NCI-H1417 treated with DMSO at 0.1 percent for 48 hours (cell line): ENCODE results near the gene BUB1B.

ENCODE experiments used
- DNase-seq: peaks from one replicate; lab custom pipeline; 2025; lab: John Stamatoyannopoulos, UW

The BUB1B gene

DNA sequence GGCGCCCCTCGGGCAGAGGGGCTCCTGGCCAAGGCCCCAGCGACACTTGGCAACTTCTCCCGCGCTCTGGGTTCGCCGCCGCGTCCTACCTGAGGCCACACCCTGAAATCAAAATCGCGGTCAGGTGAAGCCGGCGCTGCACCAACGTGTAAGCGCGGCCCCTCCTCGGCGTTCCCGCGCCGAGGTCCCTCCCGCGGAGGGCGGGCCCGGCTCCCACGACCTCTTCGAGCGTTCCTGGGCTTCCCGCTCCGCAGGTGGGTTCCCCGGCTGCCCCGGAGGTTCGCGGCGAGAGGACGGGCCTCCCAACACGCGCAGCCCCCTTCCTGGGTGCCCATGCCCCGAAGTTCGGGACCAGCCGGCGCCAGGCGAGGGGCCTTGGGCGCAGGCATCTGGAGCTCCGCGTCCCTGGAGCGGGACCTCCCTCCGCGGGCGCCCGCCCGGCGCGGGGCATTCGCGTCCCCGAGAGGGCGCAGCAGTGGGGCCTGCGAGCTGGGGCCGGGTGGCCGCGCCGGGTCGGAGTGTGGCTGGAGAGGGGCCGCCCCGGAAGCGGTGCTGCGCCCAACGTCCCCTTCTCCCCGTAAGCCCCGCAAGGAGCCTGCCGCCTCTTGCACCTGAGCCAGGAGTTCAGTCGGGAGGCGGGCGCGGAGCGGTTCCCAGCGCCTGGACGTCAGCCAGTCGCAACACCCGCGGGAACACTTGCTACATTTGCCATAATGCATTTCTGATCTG, 91.7 kb downstream of the BUB1B start:
- DNase-seq = no peak

DNA sequence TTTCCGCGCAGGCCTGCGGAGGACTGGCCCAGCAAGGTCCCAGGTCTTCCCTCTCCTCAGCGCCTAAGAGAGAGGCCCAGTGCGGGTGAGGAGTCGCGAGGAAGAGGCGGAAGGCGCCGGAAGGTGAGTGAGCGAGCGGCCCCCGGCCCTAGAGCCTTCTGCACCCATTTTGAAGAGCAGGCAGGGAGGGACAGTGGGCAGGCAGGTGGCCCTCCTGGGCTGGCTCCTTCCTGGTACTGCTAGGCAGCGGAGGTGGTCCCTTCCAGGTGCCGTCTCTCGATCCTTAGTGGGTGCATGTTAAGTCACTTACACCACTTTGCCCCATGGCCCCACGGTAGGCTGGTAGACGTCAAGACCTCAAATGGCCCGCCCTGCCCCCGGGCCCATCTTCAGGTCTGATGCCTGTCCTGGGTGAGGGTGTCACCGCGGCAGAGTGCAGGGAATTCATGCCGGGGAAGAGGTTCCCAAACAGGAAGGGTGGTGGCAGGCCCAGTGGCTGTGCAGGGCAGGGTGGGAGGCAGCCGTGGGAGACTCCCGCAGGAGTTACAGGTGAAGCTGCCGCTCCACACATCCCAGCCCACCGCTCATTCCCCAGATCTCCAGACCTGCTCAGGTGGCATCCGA, 92.4 kb downstream of the BUB1B start:
- DNase-seq = no peak

DNA sequence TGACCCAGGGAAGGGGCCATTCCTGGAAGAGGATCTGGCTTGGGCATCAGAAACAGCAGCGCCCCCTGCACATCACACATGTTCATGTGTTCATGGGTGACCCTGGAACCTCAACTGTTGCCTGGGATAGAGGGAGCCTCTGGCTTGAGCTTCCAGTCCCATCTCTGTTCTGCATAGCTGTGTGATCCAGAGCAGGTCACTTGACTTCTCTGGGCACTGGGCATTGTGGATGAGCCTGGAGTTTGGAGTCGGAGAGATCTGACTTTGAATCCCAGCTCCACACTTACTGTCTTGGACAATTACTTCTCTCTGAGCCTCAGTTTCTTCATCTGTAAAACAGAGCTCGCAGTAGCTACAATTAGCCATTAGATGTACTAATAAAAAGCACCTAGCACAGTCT, 93.6 kb downstream of the BUB1B start:
- DNase-seq = no peak

DNA sequence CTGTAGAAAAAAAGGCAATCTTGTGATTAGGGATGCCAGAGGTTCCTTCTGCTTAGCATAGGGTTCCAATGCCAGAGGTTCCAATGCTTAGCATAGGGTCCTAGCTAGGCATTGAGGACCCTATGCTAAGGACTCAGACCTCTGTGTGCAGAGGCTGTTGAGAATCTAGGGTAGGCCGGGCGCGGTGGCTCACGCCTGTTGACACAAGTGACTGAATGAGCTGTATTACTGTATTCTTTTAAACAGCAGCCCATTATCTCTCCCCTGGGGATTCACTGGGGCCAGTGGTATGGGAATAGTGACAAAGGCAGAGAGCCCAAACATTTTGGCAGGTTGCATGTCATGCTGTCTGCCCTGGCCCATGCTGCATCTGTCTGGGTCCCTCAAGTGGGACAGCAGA, 94.2 kb downstream of the BUB1B start:
- no peak for DNase-seq

DNA sequence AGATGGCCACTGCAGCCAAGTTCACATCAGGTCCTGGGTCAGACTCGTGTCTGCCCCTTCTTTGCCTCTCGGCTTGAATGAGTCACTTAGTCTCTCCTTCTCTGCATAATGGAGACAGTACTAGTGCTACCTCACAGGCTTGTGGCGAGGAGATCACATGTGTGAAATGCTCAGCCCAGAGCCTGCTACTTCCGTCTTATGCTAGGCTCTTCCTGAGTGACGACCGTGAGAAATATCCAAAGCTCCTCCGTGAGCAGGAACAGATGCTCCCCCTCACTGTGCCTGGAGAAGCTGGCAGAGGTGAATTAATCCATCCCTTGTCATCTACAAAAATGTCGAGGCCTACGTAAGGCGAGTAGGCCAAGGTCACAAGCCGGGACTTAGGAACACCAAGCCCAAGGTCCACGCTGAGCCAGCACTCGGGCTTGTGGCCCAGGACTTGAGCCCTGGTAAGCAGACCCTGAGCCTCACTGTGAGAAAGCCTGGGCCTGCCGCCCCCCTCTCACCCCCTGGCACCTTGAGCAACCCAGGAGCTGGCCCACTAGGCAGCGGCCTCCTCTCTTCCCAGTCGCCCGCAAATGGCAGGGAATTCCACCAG, 95.9 kb downstream of the BUB1B start:
- DNase-seq = no peak

DNA sequence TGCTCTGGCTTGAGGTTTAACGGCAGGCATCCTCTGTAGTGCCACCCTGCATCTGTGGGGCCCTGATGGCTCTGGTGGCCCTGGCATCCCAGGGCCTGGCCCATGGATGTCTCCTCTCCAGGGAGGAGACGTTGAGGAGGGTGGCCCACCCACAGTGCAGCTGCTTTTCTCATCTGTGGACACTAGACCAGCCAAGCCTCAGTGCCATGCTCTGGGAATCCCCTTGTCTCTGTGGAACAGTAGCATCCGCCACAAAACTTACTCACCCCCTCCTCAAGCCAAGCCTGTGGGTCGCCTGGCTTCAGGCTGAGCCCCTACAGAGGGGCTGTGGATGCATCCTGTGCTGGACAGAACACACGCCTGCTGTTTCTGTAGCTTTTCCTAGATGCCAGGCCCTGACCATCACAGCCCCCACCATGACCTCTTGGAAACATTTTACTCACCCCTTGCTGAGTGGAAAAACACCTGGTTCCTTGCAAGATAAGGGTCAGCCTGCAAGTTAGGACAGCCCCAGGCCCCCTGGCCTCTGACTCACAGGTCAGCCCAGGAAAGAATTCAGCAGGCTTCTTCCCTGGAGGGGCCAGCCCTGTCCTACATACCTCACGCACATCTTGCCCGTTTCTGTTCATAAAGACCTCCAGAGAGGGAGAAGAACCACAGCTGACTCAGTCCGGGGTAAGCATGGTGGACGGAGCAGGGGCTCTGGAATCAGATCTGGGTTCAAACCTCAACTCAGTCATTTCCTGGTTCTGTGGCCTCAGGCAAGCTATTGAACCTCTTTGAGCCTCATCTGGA, 97.0 kb downstream of the BUB1B start:
- DNase-seq = no peak

DNA sequence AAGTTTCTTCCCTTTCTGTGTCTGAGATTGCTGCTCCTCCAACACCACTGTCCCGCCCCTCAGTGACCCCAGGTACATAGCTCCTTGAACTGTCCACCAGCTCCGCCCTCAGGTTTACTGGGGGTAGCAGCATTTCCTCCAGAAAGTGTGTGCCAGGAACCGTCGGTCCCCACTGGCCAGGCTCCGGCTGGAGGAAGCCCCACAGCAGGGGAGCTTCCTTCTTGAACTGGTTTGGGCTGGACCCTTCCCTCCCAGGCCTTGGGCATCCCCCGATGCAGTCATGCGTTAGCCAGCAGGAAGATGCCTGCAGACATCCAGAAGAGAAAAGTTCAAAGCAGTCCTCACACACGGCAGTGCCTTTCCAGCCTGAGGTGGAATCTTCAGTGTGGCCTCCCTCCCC, 97.7 kb downstream of the BUB1B start:
- DNase-seq = no peak

DNA sequence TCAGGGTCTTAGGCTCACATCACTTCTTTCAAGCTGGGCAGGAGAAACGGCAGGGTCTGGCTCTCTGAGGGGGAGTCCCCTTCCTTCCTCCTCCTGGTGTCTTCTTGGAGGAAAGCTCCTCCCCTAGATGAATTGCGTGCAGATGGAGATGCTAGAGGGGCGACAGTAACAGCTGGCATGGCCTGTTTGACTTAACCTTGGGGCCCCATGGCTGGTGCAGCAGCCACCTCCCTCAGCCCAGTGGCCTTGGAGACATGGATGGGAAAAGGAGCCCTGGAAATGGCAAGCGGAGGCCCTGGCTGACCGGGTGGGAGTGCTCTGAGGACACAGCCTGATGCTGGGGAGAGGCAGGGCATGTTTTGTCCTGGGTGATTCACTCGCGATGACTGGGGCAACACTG, 98.2 kb downstream of the BUB1B start:
- no peak for DNase-seq

DNA sequence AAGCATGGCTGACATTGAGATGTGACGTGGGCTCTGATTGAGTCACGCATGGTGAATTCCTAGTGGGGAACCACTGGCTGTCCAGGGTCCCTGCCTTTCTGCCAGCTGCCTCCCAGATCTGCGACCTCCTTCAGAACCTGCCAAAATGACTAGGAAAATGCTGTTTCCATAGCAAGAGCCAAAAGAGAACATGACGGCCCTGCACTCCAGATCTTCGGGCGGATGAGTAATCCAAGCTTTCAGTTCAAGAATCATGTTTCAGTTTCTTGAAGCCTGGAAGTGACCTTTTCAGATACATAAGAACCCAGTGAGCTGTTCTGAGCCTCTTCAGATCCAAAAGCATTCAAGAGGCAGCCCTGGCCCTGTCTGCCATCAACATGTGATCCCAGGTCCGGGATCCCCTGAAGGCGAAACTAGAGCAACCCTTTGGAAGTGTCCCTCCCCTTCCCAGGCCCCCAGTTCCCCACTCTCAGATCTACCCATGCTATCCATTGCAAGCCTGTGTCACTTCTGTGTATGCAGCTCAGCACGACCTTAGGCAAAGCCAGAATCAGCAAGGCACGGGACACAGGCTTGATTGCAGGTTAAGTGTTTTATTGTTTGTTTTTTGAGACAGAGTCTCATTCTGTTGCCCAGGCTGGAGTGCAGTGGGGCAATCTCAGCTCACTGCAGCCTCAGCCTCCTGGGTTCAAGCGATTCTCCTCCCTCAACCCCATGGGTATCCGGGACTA, 102.3 kb downstream of the BUB1B start:
- no peak for DNase-seq

DNA sequence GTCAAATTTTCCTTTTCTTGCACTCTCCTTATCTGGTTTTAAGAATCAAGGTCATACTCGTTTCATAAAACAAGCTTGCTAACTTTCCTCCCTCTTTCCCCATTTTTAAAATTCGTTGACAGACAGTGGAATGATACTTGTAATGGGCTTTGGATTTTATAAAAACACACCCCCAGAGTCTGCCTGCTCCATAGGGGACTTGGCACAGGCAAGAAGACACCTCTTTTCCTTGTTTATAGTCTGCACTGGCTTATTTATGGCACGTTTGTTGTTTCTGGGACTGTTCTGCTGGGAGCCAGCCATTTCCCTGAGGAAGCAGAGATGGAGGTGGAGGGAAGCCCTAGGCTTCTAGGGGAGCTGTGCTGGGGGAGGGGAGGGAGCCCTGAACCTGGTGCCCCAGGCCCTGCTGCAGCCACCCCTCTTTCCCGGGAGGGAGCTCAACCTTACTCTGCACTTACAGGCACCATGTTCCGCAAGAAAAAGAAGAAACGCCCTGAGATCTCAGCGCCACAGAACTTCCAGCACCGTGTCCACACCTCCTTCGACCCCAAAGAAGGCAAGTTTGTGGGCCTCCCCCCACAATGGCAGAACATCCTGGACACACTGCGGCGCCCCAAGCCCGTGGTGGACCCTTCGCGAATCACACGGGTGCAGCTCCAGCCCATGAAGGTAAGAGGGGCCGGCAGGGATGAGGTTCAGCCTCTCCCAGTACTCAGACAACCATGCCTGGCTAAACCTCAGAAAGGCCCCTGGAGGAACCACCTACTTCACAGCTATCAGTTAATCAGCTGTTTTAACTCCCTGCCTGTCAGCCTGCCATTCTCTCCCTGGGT, 103.7 kb downstream of the BUB1B start:
- DNase-seq = no peak

DNA sequence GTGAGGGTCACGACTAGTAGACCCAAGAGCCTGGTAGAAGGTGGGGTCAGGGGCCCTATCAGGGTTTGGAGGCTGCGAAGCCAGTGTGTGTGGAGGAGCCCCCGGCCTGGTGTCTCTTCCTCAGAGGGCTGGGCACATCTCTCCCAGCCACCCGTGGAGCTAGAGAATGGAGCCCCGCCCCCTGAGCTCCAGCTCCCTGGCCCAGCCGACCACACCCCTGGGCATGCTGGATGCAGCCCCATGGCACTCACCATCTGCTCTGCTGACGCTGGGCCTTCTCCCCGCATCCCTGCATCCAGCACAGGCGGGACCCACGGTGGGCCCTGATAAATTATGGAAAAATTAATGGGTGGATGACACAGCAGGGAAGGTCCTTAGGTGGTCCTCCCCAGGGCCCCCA, 104.5 kb downstream of the BUB1B start:
- DNase-seq = no peak

DNA sequence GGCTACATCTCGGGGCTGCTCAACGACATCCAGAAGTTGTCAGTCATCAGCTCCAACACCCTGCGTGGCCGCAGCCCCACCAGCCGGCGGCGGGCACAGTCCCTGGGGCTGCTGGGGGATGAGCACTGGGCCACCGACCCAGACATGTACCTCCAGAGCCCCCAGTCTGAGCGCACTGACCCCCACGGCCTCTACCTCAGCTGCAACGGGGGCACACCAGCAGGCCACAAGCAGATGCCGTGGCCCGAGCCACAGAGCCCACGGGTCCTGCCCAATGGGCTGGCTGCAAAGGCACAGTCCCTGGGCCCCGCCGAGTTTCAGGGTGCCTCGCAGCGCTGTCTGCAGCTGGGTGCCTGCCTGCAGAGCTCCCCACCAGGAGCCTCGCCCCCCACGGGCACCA, 105.0 kb downstream of the BUB1B start:
- no peak for DNase-seq

DNA sequence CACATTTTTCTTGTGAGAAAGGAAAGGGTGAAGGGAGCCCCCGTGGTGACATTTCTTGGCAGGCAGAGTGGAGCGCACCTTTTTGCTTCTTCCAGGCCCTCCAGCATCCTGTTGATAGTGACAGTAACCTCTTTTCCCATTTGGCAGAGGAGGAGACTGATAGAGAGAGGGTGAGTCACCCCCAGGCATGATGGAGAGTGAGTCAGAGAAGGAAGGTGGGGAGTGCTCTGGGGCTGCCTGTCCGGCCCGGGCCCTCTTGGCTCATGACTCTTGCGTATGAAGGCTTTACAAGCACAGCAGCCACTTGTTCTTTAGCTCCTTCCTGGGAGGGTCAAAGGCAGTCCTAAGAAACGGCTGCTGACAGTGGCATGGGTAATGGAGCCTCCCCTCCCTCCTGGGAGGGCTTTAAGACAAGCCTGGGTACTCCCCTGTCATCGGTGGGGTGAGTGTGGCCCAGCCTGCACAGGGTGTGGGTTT, 106.0 kb downstream of the BUB1B start:
- no peak for DNase-seq

DNA sequence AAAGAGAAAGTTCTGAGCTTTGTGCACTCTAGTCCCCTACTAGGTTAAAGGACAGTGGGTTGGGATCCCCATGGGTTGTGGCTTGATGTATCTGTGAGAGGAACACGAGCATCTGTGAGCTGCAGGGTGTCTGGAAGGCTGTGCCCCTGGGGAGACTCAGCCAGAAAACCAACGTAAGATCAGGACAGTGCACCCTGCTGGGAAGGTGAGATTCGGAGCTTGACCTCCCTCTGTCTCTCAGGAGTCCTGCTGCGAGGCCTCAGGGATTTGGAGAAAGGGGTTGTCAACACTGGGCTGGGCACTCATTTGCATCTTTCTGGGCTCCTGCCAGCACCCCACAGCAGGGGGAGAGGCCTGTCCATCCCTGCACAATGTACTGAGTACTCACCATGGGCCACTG, 106.8 kb downstream of the BUB1B start:
- DNase-seq = no peak

DNA sequence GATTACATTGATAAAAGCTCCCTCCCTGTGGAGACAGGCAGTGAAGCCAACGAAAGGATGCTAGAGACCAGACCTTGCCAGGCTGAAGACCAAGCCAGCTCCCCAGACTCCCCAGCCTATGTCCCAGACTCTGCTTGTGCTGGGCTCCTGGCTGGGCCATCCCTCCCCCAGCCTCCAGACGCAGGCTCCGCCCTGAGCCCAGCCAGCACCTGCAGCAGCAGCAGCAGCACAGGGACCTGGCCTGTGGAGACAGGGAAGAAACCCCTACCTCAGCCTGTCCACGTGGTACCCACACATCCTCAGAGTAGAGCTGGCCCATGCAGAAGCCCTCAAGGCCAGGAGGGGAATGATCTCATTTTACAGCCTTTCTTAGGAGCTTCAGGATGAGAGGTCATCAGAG, 108.7 kb downstream of the BUB1B start:
- DNase-seq = no peak

DNA sequence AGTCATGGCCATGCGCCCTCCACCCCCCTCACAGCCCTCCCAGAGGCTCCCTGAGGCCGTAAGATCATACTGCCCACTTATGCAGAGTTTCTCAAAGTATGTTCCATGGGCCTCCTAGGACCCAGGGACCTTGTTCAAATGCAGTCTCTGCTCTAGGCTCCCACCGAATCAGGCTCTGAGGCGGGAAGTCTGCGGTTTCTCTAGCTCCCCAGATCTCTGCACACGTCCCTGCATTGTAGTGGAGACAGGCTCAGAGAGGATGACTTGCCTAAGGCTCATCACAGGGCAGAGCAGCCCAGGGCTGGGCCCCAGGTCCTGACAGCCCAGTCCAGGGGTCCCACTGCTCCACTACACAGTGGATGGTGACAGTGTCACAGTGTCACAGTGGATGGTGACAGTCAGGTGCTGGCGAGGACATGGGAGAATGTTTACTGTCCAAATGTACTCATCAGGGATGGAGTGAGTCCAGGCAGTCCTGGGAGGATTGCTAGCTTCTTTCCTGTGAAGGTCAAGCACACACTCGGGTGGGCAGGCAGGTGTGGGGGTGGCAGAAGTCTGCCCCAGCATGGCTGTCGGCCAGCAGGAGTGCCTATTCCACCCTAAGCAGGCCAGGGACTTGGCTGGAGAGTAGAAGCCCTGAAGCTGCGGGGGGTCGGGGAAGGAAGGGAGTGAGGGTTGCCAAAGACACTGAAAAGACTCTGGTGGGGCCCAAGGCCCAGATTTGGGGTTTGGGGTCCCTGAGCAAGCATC, 109.6 kb downstream of the BUB1B start:
- no peak for DNase-seq
